HL-60 (cell line): ENCODE data around the gene VWA2.

Experiments
- GABPA ChIP-seq: IDR thresholded peaks from 2 replicates; pipeline ENCODE4 v1.6.1; 2012; ENCODE audit warnings: low read depth
- POLR2AphosphoS5 ChIP-seq: IDR thresholded peaks from 2 replicates; pipeline ENCODE4 v1.6.1; 2012; ENCODE audit warnings: low read depth
- TF ChIP-seq, protein P1 (sequence below): IDR thresholded peaks from one replicate; pipeline ENCODE4 v1.5.1; 2011; ENCODE audit warnings: low read length, control low read depth, inconsistent platforms; ENCODE audit not compliant: insufficient read depth

DNA sequence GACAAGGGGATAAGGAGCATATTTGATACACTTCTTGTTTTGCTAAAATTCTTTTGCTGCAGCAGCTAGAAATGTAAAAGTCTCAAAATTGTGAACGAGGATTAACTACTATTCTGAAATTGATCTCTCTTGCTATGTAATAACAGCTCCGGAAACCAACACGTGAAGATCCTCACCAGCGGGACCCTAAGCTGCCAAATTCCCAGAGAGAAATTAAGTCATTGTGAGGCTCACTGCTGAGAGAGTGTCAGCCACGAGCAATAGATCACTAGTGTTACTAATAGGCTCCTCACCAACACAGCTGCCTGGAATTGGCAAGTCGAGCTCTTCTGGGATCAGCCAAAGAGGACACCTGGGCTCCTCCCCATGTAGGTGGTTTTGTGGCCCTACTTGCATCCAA lies 5.6 kb upstream of the VWA2 start:
- TF ChIP-seq, protein P1, sequence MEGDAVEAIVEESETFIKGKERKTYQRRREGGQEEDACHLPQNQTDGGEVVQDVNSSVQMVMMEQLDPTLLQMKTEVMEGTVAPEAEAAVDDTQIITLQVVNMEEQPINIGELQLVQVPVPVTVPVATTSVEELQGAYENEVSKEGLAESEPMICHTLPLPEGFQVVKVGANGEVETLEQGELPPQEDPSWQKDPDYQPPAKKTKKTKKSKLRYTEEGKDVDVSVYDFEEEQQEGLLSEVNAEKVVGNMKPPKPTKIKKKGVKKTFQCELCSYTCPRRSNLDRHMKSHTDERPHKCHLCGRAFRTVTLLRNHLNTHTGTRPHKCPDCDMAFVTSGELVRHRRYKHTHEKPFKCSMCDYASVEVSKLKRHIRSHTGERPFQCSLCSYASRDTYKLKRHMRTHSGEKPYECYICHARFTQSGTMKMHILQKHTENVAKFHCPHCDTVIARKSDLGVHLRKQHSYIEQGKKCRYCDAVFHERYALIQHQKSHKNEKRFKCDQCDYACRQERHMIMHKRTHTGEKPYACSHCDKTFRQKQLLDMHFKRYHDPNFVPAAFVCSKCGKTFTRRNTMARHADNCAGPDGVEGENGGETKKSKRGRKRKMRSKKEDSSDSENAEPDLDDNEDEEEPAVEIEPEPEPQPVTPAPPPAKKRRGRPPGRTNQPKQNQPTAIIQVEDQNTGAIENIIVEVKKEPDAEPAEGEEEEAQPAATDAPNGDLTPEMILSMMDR: no peak
- TF ChIP-seq GABPA: no peak
- TF ChIP-seq POLR2AphosphoS5: no peak
